GM19035 (cell line): Measurements from ENCODE around the gene TAOK3.
"Not testable (repeated sequence)": the region's sequence is repeated elsewhere in the genome, so short reads cannot be mapped to it uniquely, and the experiment has no call there.

Experiments
- ATAC-seq: cut with Tn5 transposase; IDR thresholded peaks from one replicate; pipeline ENCODE4 v1.9.1; 2021; ENCODE audit not compliant: unreplicated experiment

Gene TAOK3

DNA sequence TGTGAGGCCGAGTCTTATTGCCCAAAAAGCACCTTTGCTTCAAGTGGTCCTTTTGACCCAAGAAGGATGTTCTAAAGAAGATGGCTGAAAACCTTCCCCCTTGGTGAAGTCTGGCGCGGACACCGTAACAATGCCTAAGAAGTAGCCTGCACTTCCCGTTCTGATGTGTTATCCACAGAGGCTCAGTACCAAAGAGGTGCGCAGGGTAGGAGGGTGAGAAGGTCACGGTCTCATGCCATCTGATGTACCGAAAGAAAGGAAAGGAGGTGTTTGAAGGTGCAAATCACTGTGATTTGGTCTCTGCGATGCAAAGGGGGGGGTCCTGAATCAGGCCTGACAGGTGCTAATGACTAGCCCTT is 226.9 kb downstream of the TAOK3 start:
- no peak for ATAC-seq

DNA sequence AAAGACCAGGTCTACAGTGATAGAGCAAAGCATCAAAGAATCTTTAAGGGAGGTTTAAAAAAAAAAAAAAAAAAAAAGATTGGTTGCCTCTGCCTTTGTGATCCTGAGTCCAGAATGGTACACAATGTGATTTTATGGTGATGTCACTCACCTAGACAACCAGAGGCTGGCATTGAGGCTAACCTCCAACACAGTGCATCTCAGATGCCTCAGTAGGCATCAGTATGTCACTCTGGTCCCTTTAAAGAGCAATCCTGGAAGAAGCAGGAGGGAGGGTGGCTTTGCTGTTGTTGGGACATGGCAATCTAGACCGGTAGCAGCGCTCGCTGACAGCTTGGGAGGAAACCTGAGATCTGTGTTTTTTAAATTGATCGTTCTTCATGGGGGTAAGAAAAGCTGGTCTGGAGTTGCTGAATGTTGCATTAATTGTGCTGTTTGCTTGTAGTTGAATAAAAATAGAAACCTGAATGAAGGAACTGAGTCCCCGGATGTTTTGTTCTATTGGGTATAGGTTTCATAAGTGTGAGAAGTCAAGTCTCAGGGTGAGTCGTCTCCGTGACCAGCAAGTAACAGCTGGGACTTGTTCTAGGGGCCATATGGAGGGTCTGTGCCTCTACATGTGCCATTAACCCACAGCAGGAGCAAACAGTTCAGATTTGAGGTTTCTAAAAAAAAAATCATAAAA is 227.5 kb downstream of the TAOK3 start:
- ATAC-seq, result no peak

DNA sequence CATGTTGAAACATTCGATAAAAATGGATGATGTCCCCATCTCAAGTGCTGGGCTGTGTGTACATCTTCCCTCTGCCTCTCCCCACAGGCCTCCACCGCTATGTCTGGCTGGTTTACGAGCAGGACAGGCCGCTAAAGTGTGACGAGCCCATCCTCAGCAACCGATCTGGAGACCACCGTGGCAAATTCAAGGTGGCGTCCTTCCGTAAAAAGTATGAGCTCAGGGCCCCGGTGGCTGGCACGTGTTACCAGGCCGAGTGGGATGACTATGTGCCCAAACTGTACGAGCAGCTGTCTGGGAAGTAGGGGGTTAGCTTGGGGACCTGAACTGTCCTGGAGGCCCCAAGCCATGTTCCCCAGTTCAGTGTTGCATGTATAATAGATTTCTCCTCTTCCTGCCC is 228.2 kb downstream of the TAOK3 start:
- no peak for ATAC-seq

DNA sequence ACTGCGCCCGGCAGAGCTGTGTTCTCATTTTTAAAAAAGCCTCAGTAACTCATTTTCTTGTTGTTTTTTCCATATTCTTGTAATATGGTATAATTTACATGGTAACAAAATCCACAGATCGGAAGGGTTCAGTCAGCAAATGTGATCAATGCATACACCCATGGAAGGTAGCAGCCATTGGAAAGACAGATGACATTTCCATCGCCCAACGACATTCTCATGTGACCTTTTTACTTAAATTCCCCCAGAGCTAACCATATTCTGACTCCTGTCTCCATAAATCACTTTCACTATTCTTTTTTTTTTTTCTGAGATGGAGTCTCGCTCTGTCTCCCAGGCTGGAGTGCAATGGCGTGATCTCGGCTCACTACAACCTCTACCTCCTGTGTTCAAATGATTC is 231.9 kb downstream of the TAOK3 start:
- ATAC-seq, result no peak

DNA sequence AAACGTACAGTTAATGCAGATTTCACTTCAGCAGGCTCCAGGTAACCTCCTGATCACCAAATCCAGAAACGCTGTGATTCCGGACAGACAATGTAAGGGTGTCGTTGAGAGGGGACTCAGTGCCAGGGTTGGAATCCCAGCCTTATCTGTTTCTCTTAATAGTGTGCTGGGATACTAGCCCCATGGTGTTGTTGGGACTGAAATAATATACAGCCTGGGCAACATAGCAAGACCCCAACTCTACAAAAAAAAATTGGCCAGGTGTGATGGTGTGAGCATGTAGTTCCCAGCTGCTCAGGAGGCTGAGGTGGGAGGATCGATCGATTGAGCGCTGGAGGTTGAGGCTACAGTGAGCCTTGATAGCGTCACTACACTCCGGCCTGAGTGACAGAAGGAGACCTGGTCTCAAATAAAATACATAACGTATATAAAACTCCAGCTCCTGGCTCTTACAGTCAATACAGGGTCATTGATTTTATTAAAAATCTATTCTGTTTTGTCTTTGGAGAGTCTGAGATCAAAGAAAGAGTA is 235.5 kb downstream of the TAOK3 start:
- no peak for ATAC-seq

DNA sequence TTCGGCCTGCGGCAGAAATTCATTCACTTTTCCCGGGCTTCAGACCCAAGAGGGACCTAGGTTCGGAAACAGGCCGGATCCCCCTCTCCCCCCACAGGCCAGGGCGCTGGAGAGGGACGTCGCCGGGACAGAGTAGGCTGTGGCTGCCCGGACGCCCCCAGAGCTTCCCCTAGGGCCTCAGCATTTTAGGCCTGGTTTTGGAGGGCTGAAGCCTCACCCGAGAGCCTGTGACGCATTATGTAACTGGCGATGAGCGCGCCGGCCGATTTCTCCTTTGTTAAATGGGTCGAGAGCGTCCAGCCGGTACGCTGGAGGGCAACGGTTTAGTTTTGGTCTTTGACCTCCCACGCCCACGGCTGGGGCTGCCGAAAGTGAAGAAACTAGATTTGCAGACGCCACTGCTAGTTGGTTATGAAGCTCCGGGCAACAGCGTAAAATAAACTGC is 236.1 kb downstream of the TAOK3 start:
- peak; percentile 37 for ATAC-seq

DNA sequence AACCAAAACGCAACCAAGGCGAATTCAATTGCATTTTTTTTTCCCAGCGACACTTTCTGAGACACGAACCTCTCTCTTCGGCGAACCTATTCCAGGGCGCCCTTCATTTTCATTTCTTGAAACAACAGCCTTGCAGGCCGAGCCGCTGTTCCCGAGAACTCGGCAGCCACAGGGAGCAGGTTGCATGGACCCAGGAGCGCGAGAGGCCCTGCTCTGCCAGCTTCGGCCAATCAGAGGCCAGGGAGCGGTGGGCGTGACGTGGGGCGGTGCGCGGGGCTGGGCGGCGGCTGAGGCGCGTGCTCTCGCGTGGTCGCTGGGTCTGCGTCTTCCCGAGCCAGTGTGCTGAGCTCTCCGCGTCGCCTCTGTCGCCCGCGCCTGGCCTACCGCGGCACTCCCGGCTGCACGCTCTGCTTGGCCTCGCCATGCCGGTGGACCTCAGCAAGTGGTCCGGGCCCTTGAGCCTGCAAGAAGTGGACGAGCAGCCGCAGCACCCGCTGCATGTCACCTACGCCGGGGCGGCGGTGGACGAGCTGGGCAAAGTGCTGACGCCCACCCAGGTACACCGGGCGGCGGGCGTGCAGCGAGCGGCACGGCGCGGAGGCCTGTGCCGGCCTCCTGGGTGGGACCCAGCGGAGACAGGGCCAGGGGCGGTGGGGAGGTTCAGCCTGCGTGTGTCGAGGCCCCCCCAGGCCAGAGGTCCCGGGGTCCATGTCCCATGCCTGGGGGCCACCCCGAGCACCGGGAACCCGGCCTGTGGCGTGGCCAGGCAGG is 236.7 kb downstream of the TAOK3 start, which contains the start of gene PEBP1:
Gene PEBP1 (plus strand): TSS at position 337 of the 771 bp plus-strand sequence. CDS start 86 bp downstream, at position 423.
- ATAC-seq, result peak; percentile 94

DNA sequence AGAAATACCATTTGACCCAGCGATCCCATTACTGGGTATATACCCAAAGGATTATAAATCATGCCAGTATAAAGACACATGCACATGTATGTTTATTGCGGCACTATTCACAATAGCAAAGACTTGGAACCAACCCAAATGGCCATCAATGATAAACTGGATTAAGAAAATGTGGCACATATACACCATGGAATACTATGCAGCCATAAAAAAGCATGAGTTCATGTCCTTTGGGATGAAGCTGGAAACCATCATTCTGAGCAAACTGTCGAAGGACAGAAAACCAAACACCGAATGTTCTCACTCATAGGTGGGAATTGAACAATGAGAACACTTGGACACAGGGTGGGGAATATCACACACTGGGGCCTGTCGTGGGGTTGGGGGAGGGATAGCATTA is 243.3 kb downstream of the TAOK3 start:
- ATAC-seq, result not testable (repeated sequence)

DNA sequence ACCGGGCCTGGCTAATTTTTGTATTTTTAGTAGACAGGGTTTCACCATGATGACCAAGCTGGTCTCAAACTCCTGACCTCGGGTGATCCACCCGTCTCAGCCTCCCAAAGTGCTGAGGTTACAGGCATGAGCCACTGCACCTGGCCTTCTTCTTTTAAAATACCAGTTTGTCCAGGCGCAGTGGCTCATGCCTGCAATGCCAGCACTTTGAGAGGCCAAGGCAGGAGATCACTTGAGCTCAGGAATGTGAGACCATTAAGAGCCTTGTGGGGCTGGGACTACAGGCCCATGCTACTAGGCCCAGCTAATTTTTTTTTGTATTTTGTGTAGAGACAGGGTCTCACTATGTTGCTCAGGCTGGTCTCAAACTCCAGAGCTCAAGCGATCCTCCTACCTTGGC is 244.8 kb downstream of the TAOK3 start:
- no peak for ATAC-seq

DNA sequence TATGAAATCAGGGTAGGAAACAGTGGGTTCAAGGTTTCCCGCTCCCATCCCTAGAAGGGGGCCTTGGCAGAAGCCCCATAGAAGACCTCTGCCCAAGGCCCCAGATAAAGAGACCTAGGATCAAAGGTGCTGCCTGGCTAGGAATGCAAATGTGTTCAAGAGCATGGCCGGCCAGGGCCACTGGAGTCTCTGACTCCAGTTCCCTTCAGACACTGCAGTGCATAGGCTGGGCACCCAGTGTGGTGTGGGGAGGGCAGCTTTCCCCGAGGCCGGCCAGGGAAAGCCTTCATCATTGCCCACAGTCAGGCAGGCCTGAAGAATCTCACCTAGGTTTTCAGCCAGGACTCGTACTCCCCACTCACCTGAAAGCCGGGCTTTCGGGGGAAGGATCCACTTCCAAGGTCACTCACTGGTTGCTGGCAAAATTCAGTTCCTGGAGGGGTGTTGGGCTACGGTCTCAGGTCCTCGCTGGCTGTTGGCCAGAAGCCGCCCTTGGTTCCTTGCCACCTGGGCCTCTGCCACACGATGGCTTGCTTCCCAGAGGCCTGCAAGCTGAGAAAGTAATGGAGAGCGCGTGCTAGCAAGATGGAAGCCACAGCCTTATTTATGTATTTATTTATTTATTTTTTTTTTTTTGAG is 246.5 kb downstream of the TAOK3 start:
- no peak for ATAC-seq

DNA sequence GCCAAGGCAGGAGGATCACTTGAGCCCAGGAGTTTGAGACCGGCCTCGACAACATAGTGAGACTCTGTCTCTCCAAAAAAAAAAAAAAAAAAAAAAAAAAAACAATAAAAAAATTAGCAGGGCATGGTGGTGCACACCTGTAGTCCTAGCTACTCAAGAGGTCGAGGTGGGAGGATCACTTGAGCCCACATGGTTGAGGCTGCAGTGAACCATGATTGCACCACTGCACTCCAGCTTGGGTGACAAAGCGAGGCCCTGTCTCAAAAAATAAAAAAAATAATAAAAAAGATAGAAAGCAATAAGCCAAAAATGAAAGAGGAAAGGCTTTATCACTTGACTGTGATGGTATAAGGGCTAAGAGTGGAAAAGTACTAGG is 247.0 kb downstream of the TAOK3 start:
- ATAC-seq, result no peak

DNA sequence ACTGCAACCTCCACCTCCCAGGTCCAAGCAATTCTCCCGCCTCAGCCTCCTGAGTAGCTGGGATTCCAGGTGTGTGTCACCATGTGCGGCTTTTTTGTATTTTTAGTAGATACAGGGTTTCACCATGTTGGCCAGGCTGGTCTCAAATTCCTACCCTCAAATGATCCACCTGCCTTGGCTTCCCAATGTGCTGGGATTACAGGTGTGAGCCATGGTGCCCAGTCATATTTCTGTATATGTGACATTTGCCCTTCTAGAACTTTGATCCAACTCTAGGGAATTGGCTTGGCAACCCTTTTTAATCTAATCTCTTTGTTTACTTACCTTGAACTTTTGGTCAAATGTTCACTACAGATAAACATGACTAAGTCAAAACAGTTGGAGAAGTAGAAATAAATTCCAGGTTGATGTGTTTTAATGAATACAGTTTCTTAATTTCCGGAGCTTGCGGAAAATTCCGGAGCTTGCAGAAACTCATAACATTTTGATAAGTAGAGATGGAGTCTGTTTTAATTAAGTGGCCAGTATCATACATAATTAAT is 248.3 kb downstream of the TAOK3 start:
- no peak for ATAC-seq

DNA sequence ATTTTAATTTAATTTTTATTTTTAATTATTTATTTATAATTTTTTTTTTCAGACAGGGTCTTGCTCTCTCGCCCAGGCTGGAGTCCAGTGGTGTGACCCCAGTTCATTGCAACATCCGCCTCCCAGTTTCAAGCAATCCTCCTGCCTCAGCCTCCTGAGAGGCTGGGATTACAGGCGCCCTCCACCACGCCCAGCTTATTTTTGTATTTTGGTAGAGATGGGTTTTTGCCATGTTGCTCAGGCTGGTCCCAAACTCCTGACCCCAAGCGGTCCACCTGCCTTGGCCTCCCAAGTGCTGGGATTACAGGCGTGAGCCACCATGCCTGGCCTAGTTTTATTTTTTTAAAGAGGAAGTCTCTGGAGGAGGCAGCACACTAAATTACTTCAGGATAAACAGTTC is 250.4 kb downstream of the TAOK3 start:
- ATAC-seq, result no peak

DNA sequence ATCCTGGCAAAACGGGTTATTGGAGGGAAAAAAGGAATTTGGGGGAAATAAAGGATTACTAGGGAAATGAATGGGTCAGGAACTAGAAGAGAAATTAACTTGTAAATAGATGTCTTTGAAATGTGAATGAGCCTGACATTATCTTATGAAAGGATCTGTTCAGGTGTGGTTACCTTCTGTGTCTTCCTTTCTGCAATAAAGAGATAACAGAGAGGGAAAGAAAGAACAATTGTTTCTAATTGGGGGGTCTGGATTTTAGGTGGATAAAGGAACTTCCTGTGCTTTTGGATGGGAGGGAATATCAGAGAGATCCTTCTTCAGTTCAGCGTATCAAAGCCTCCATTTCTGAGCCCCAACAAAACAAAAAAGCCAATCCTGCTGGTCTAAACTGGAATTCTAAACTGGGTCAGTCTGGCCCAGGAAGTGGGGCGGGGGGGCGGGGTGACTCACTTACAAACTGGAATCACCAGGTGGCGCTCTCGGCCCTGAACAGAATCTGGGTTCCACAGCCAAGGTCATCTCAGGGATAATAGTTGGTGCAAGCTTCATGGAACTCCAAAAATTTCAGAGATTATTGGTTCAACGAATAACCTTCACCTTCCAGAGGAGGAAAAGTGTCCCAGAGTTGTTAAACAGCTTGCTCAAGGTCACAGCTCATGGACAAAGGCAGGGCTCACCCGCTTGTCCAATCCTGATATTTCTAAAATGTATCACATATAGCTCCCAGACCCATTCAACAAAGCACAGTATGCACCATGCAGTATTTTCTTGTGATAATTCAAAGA is 251.9 kb downstream of the TAOK3 start:
- peak; percentile 74 for ATAC-seq

DNA sequence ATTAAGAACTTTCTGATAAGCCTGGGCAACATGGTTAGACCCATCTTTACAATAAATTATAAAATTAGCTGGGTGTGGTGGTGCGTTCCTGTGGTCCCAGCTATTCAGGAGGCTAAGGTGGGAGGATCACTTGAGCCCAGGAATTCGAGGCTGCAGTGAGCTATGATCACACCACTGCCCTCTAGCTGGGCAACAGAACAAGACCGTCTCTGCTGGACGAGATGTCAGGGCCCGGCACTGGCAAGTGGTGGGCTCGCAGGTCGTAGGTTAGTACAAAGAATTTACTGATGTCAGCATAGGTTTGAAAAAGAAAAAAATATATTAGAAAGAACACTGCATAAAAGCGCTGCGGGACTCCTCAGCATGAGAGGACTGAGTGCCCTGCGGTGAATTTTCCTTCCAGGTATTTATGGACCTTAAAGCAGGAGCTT is 253.2 kb downstream of the TAOK3 start:
- no peak for ATAC-seq

DNA sequence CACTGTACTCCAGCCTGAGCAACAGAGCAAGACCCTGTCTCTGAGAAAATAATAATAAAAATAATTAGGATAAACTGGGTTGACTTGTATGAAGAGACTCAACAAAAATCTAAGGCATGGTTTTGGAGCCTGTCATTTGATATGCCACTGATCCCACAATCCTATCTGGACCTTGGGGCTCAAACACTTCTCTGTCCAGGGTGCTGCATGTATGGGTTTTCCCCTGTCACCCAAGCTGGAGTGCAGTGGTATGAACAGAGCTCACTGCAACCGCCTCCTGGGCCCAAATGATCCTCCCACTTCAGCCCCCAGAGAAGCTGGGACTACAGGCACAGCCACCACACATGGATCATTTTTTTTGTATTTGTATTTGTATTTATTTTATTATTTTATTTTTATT is 263.6 kb downstream of the TAOK3 start:
- no peak for ATAC-seq

DNA sequence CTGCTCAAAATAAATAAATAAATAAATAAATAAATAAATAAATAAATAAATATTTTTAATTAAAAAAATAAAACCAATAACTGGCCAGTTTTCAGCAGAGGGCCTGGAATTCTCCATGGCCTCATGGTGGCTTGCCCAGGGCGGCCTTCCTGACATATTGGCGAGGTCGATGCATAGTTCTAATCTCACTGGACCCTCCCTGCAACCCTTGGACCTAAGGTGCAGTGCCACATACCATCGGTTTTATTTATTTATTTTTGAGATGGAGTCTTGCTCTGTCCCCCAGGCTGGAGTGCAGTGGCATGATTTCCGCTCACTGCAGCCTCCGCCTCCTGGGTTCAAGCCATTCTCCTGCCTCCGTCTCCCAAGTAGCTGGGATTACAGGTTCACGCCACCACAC is 265.0 kb downstream of the TAOK3 start:
- no peak for ATAC-seq

DNA sequence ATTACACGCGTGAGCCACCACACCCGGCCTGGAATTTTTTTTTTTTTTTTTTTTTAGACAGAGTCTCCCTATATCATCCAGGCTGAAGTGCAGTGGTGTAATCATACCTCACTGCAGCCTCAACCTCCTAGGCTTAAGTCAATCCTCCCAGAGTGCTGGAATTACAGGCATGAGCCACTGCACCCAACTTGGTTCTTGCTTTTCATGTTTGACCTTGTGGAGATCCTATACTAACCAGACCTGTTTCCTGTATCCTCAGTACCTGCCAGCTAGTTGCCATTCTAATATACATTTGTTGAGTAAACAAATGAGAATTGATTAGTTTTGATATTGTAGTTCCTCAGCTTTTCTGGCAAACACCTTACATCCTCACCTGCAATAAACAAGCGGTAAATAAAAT is 265.7 kb downstream of the TAOK3 start:
- no peak for ATAC-seq

DNA sequence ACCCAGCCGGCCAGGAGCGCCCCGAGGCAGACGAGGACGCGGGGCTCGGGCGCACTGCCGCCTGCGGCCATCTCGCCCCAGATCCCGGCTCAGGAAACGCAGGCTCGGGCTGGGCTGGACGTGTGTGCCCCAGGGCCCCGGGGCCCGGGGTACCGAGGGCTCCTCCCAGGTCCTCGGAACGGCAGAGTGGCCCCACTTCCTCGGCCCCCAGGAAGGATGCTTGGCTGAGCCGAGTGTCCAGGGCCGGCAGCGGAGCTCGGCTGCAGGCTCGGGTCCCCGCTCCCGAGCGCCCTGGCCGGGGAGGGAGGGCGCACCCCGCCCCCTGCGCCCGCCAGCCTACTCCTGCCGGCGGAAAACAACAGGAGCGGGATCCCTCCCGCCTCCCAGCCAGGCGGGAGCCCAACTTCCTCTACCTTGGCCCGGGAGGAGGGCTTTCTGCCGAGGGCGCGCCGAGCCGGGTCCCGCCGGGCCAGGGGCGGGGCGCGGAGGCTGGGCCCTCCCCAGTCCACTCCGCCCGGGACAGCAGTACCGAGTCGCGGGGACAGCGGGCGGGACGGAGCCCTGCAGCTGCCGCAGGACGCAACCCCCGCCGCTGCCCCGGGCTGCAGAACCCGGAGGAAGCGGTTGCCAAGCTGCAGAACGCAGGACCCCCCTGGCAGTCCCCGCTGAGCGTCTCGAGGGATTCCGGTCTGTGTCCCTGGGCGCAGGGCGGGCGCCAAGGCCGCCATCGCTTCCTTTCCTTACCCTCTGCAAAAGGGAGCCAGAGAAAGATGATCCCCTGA is 268.9 kb downstream of the TAOK3 start, which contains the start of gene VSIG10:
Gene VSIG10 (minus strand): TSS at position 411 of the 782 bp plus-strand sequence. CDS start 340 bp downstream, at position 71.
- no peak for ATAC-seq

DNA sequence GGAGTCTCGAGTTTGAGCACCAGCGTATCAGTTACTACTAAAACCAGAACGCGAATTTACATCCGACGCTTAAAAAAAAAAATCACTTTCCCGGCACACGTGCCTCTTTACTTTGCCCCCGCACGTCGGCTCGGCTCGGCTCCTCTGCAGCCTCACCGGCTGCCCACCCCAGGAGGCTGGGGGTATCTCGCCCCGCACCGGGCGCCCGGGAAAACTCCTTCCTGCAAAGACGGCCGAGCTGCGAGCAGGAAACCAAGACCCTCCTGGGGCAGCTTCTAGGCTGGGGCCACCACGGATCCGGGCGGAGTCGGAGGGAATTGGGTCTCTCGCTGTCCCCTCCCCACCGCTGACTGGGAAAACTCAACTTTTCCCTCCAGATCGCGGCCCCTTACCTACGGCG is 269.5 kb downstream of the TAOK3 start:
- no peak for ATAC-seq
